ENCODE results near the gene TPK1. TPM values are rescaled to one million over a fixed set of nuclear protein-coding genes. Genes with fewer than 3 reads are reported as not detected.
"Not testable (repeated sequence)": the region's sequence is repeated elsewhere in the genome, so short reads cannot be mapped to it uniquely, and the experiment has no call there.

Gene TPK1
- polyA plus RNA-seq, 6 donors from 2014 or later, result 29.0 to 43.8 (median 38.3) TPM

- Mint-ChIP-seq H3K4me3 (no peak overlapping the region), H3K4me1 (peaks cover 11 to 16% (median 12%) of the 10 kb centered on the region in 3 donors), H3K27ac (peak overlapping the region in 1 of 6 donors; percentile 47), H3K9me3 (peaks cover 4 to 33% (median 12%) of the 10 kb centered on the region in 7 donors), H3K27me3 (no peaks in the 10 kb centered on the region), H3K36me3 (peaks cover 35 to 54% of the 10 kb centered on the region in 2 donors)
- ATAC-seq (ENCODE audit: low read depth in 2 of 2) (no peak), DNase-seq (no peak)
Observed at GRCh38 chr7:144622745-144623144, 213.1 kb downstream of the TPK1 start.

- no peak overlapping the region for H3K4me3 Mint-ChIP-seq
- H3K4me1 Mint-ChIP-seq, result no peaks in the 10 kb centered on the region
- H3K36me3 Mint-ChIP-seq, result peaks cover 12 to 28% of the 10 kb centered on the region in 2 donors
Observed at GRCh38 chr7:144606261-144606660, 229.6 kb downstream of the TPK1 start.

GRCh38 chr7:144596953-144597352, 238.9 kb downstream of the TPK1 start:
- ATAC-seq (ENCODE audit: low read depth in 2 of 2) (no peak), DNase-seq (no peak)
- Mint-ChIP-seq H3K27ac (no peak overlapping the region), H3K36me3 (peaks cover 39 to 59% of the 10 kb centered on the region in 2 donors), H3K27me3 (no peaks in the 10 kb centered on the region), H3K4me3 (no peak overlapping the region), H3K4me1 (no peaks in the 10 kb centered on the region), H3K9me3 (peaks cover 18 to 53% (median 33%) of the 10 kb centered on the region in 7 donors)

More at GRCh38 chr7:144606261-144606660, 229.6 kb downstream of the TPK1 start:
- ATAC-seq (ENCODE audit: low read depth in 2 of 2), result no peak
- no peaks in the 10 kb centered on the region for H3K9me3 Mint-ChIP-seq
- no peak overlapping the region for H3K27ac Mint-ChIP-seq
- no peaks in the 10 kb centered on the region for H3K27me3 Mint-ChIP-seq
- DNase-seq, result no peak

GRCh38 chr7:144594580-144594979, 241.3 kb downstream of the TPK1 start:
- no peak for DNase-seq
- Mint-ChIP-seq H3K27me3 (no peaks in the 10 kb centered on the region), H3K9me3 (peaks cover 18 to 53% (median 33%) of the 10 kb centered on the region in 7 donors), H3K36me3 (peaks cover 50 to 52% of the 10 kb centered on the region in 2 donors), H3K4me1 (no peaks in the 10 kb centered on the region), H3K27ac (no peak overlapping the region), H3K4me3 (no peak overlapping the region)
- ATAC-seq (ENCODE audit: low read depth in 2 of 2), result no peak

GRCh38 chr7:144588559-144589051, 247.2 kb downstream of the TPK1 start:
- Mint-ChIP-seq H3K9me3 (peaks cover under 1 to 7% (median 3%) of the 10 kb centered on the region in 7 donors), H3K4me1 (no peaks in the 10 kb centered on the region), H3K4me3 (peak overlapping the region in 1 of 8 donors; percentile 11), H3K36me3 (peaks cover 28 to 30% of the 10 kb centered on the region in 2 donors), H3K27me3 (no peaks in the 10 kb centered on the region), H3K27ac (peak overlapping the region in 1 of 6 donors; percentile 8)
- ATAC-seq (ENCODE audit: low read depth in 2 of 2) (no peak), DNase-seq (no peak)

GRCh38 chr7:144587701-144588100, 248.2 kb downstream of the TPK1 start:
- ATAC-seq (ENCODE audit: low read depth in 2 of 2), result no peak
- no peak overlapping the region for H3K4me3 Mint-ChIP-seq
- H3K36me3 Mint-ChIP-seq, result peaks cover 24 to 30% of the 10 kb centered on the region in 2 donors
- peaks cover 0 to 2% (median 0%) of the 10 kb centered on the region in 7 donors for H3K9me3 Mint-ChIP-seq
- DNase-seq, result no peak
- no peak overlapping the region for H3K27ac Mint-ChIP-seq
- H3K4me1 Mint-ChIP-seq, result no peaks in the 10 kb centered on the region
- H3K27me3 Mint-ChIP-seq, result no peaks in the 10 kb centered on the region

GRCh38 chr7:144584726-144585125, 251.1 kb downstream of the TPK1 start:
- Mint-ChIP-seq H3K36me3 (peaks cover 30 to 38% of the 10 kb centered on the region in 2 donors), H3K4me1 (peaks cover 0 to 2% (median 0%) of the 10 kb centered on the region in 3 donors)

GRCh38 chr7:144579687-144580086, 256.2 kb downstream of the TPK1 start:
- Mint-ChIP-seq H3K27ac (no peak overlapping the region), H3K4me1 (peaks cover 0 to 5% (median 2%) of the 10 kb centered on the region in 3 donors), H3K9me3 (peaks cover 0 to 15% (median 2%) of the 10 kb centered on the region in 7 donors), H3K27me3 (no peaks in the 10 kb centered on the region), H3K4me3 (no peak overlapping the region), H3K36me3 (peaks cover 32 to 49% of the 10 kb centered on the region in 2 donors)
- no peak for ATAC-seq (ENCODE audit: low read depth in 2 of 2)
- no peak for DNase-seq

More at GRCh38 chr7:144584726-144585125, 251.1 kb downstream of the TPK1 start:
- H3K9me3 Mint-ChIP-seq, result peaks cover 0 to 2% (median 0%) of the 10 kb centered on the region in 7 donors
- ATAC-seq (ENCODE audit: low read depth in 2 of 2), result no peak
- DNase-seq, result no peak
- H3K27ac Mint-ChIP-seq, result no peak overlapping the region
- H3K4me3 Mint-ChIP-seq, result no peak overlapping the region
- H3K27me3 Mint-ChIP-seq, result no peaks in the 10 kb centered on the region

- no peak overlapping the region for H3K4me3 Mint-ChIP-seq
- ATAC-seq (ENCODE audit: low read depth in 2 of 2) (no peak), DNase-seq (no peak)
- H3K27ac Mint-ChIP-seq, result peak overlapping the region in 2 of 6 donors; percentile 71 to 72
- H3K27me3 Mint-ChIP-seq, result no peaks in the 10 kb centered on the region
- peaks cover 0 to 5% (median 2%) of the 10 kb centered on the region in 3 donors for H3K4me1 Mint-ChIP-seq
- peaks cover 0 to 18% (median 4%) of the 10 kb centered on the region in 7 donors for H3K9me3 Mint-ChIP-seq
- H3K36me3 Mint-ChIP-seq, result peaks cover 7 to 39% of the 10 kb centered on the region in 2 donors
Observed at GRCh38 chr7:144575456-144575855, 260.4 kb downstream of the TPK1 start.

GRCh38 chr7:144574753-144575152, 261.1 kb downstream of the TPK1 start:
- DNase-seq; H3K27me3 Mint-ChIP-seq; H3K4me1 Mint-ChIP-seq; H3K4me3 Mint-ChIP-seq; ATAC-seq (ENCODE audit: low read depth in 2 of 2); H3K27ac Mint-ChIP-seq: not testable (repeated sequence)
- peaks cover 0 to 18% (median 4%) of the 10 kb centered on the region in 7 donors for H3K9me3 Mint-ChIP-seq
- peaks cover 7 to 32% of the 10 kb centered on the region in 2 donors for H3K36me3 Mint-ChIP-seq

- Mint-ChIP-seq H3K4me1 (no peaks in the 10 kb centered on the region), H3K27me3 (no peaks in the 10 kb centered on the region), H3K4me3 (no peak overlapping the region), H3K27ac (no peak overlapping the region), H3K9me3 (peaks cover 2 to 15% (median 4%) of the 10 kb centered on the region in 7 donors), H3K36me3 (peaks cover 21 to 32% of the 10 kb centered on the region in 2 donors)
- DNase-seq (no peak), ATAC-seq (ENCODE audit: low read depth in 2 of 2) (no peak)
Observed at GRCh38 chr7:144568233-144568632, 267.6 kb downstream of the TPK1 start.

GRCh38 chr7:144565586-144565985, 270.3 kb downstream of the TPK1 start:
- Mint-ChIP-seq H3K9me3 (peaks cover 2 to 15% (median 5%) of the 10 kb centered on the region in 7 donors), H3K4me1 (no peaks in the 10 kb centered on the region), H3K27me3 (no peaks in the 10 kb centered on the region), H3K27ac (no peak overlapping the region), H3K4me3 (no peak overlapping the region), H3K36me3 (peaks cover 28 to 32% of the 10 kb centered on the region in 2 donors)
- no peak for DNase-seq
- ATAC-seq (ENCODE audit: low read depth in 2 of 2), result no peak

GRCh38 chr7:144549861-144550260, 286.0 kb downstream of the TPK1 start:
- Mint-ChIP-seq H3K4me1 (no peaks in the 10 kb centered on the region), H3K36me3 (peaks cover 8 to 35% of the 10 kb centered on the region in 2 donors), H3K4me3 (no peak overlapping the region), H3K9me3 (no peaks in the 10 kb centered on the region), H3K27me3 (no peaks in the 10 kb centered on the region), H3K27ac (peak overlapping the region in 1 of 6 donors; percentile 27)
- no peak for DNase-seq
- no peak for ATAC-seq (ENCODE audit: low read depth in 2 of 2)

GRCh38 chr7:144548556-144548955, 287.3 kb downstream of the TPK1 start:
- H3K9me3 Mint-ChIP-seq, result no peaks in the 10 kb centered on the region

More at GRCh38 chr7:144548556-144548955, 287.3 kb downstream of the TPK1 start:
- ATAC-seq (ENCODE audit: low read depth in 2 of 2), result no peak
- no peak for DNase-seq
- peaks cover 12 to 31% of the 10 kb centered on the region in 2 donors for H3K36me3 Mint-ChIP-seq
- H3K27me3 Mint-ChIP-seq, result no peaks in the 10 kb centered on the region
- no peak overlapping the region for H3K4me3 Mint-ChIP-seq
- H3K4me1 Mint-ChIP-seq, result no peaks in the 10 kb centered on the region
- H3K27ac Mint-ChIP-seq, result no peak overlapping the region
